Measurements from ENCODE around the gene SMC6.

SMC6 gene

GRCh38 chr2:17615147-17615546 is 138.5 kb downstream of the SMC6 start:
- Mint-ChIP-seq H3K27ac (no peak overlapping the region), H3K27me3 (peaks cover 12% of the 10 kb centered on the region), H3K9me3 (no peaks in the 10 kb centered on the region), H3K4me1 (ENCODE audit: low read depth) (no peaks in the 10 kb centered on the region), H3K36me3 (ENCODE audit: low read depth) (no peaks in the 10 kb centered on the region), H3K4me3 (no peak overlapping the region)
- no peak for DNase-seq

DNA sequence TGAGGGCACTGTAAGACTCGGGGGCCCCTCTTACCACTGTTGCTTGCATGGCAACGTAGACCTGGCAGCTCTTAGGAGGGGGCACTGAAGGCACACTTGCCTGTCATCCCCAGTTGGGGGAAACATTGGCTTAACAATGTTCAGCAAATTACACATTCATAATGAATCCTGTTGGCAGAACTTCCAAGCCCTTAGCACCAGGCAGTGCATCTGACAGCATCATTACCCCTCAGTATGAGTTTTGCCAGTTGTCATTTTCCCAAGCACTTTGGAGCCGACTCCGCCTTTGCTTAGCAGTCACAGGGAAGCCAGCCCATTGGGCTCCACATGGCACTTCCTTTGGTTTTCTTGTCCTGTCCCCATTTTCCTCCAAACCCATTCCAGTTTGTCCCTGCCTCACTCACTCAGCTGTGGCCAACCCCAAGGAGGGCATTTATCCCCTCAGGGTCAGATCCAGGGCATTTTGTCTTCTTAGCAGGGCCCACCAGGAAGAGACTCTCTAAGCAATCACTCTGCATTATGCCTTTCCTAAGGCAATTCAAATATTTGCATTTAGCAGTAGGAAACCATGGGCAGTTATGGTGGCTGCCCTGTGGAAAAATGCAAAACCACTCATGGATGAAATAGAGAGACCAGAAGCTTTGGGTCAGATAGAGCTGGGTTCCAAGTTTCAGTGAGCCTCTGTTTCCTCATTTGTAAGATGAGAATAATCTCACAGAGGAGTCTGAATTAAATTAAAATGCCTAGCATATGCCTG is 139.3 kb downstream of the SMC6 start:
- no peak overlapping the region for H3K27ac Mint-ChIP-seq
- H3K36me3 Mint-ChIP-seq (ENCODE audit: low read depth) = no peaks in the 10 kb centered on the region
- H3K9me3 Mint-ChIP-seq = no peaks in the 10 kb centered on the region
- peaks cover 7% of the 10 kb centered on the region for H3K27me3 Mint-ChIP-seq
- no peaks in the 10 kb centered on the region for H3K4me1 Mint-ChIP-seq (ENCODE audit: low read depth)
- no peak overlapping the region for H3K4me3 Mint-ChIP-seq
- no peak for DNase-seq

Data from activated T-cell treated with anti-CD3 and anti-CD28 coated beads, Interleukin-2, amount 50 U/mL, for 24 hours (primary cell).